Stimulated activated effector memory CD8-positive, alpha-beta T cell treated with anti-CD3 and anti-CD28 coated beads, Interleukin-12 subunit alpha, Interleukin-12 subunit beta, amount 100 ng/mL, for 72 hours (primary cell): ENCODE measurements around the gene MRPS27.

ENCODE experiments used
- ATAC-seq: fragments of 150-1000 bp; cut with Tn5 transposase; 2 replicates; pipeline ENCODE4 v1.10.0; 2021
- DNase-seq, 2 donors: peaks; one replicate each; pipeline ENCODE4 v3.0.0; 2021 to 2022; ENCODE audit warnings: low spot score in 2 of 2
- H3K27ac Mint-ChIP-seq: one replicate; pipeline ENCODE4 v1.8.0; 2022; ENCODE audit warnings: mild to moderate bottlenecking, mixed read lengths
- H3K36me3 Mint-ChIP-seq: one replicate; pipeline ENCODE4 v1.8.0; 2022; ENCODE audit warnings: mild to moderate bottlenecking, mixed read lengths
- H3K4me1 Mint-ChIP-seq: one replicate; pipeline ENCODE4 v1.8.0; 2022; ENCODE audit warnings: mixed read lengths
- H3K4me3 Mint-ChIP-seq: one replicate; pipeline ENCODE4 v1.8.0; 2022; ENCODE audit warnings: mild to moderate bottlenecking, mixed read lengths
- H3K9me3 Mint-ChIP-seq: one replicate; pipeline ENCODE4 v1.8.0; 2022; ENCODE audit warnings: mixed read lengths

MRPS27 gene

GRCh38 chr5:72267685-72268084 lies 52.4 kb downstream of the MRPS27 start:
- no peak overlapping the region for H3K27ac Mint-ChIP-seq
- DNase-seq (no peak), ATAC-seq (no peak)
- H3K4me1 Mint-ChIP-seq: peaks cover 5% of the 10 kb centered on the region
- H3K36me3 Mint-ChIP-seq: peaks cover 27% of the 10 kb centered on the region
- no peaks in the 10 kb centered on the region for H3K9me3 Mint-ChIP-seq
- H3K4me3 Mint-ChIP-seq: no peak overlapping the region

DNA sequence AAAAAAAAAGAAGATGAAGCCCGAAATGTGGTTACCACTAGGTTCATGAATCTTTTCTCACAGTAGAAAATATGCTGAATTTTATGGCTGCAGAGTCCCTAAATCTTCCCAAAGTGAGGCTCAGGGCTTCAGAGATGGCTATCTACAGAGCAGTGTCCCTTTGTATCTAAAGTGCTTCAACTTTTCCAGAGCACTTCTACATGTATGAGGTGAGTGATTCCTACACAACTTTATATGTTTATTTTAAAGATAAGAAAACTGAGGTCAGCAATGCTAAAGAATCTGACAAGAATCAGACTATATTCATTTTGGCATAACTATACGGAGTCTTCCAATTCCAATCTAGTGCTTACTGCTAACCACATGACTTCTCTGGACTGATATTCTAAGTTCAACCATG lies 53.2 kb downstream of the MRPS27 start:
- Mint-ChIP-seq H3K4me3 (no peak overlapping the region), H3K36me3 (peaks cover 22% of the 10 kb centered on the region), H3K27ac (no peak overlapping the region), H3K4me1 (peaks cover 5% of the 10 kb centered on the region), H3K9me3 (no peaks in the 10 kb centered on the region)
- DNase-seq (no peak), ATAC-seq (no peak)

GRCh38 chr5:72265032-72265877 lies 54.8 kb downstream of the MRPS27 start:
- Mint-ChIP-seq H3K4me1 (peaks cover 5% of the 10 kb centered on the region), H3K27ac (no peak overlapping the region), H3K9me3 (no peaks in the 10 kb centered on the region), H3K4me3 (no peak overlapping the region), H3K36me3 (peaks cover 22% of the 10 kb centered on the region)
- no peak for ATAC-seq
- DNase-seq: no peak

GRCh38 chr5:72256536-72256935 lies 63.5 kb downstream of the MRPS27 start:
- no peak for DNase-seq
- no peaks in the 10 kb centered on the region for H3K9me3 Mint-ChIP-seq
- no peak for ATAC-seq
- H3K27ac Mint-ChIP-seq: no peak overlapping the region
- H3K36me3 Mint-ChIP-seq: peaks cover 15% of the 10 kb centered on the region
- no peaks in the 10 kb centered on the region for H3K4me1 Mint-ChIP-seq
- no peak overlapping the region for H3K4me3 Mint-ChIP-seq

DNA sequence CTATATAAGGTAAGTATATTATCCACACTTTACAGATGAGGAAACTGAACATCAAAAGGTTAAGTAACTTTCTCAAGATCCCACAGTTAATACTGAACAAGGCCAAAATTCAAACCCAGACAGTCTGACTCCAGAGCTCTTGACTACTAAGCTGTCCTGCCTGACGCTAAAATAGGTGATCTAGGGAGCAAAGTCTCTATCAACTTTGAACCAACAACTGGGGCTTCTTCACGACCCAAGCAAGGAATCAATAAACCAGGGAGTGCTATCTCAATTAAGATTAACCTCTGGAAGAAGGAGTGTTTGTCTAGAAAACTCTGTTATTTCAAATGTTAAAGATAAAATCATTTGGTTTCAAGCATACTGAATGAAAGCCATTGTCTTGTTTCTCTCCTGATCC lies 64.4 kb downstream of the MRPS27 start:
- Mint-ChIP-seq H3K27ac (no peak overlapping the region), H3K36me3 (peaks cover 15% of the 10 kb centered on the region), H3K9me3 (no peaks in the 10 kb centered on the region), H3K4me1 (no peaks in the 10 kb centered on the region), H3K4me3 (no peak overlapping the region)
- DNase-seq (no peak), ATAC-seq (no peak)

- no peak for DNase-seq
- H3K4me1 Mint-ChIP-seq: no peaks in the 10 kb centered on the region
These were observed 64.8 kb downstream of the MRPS27 start for GRCh38 chr5:72255237-72255636.

GRCh38 chr5:72252574-72253155 lies 67.4 kb downstream of the MRPS27 start:
- H3K27ac Mint-ChIP-seq: no peak overlapping the region
- H3K9me3 Mint-ChIP-seq: no peaks in the 10 kb centered on the region
- ATAC-seq (no peak), DNase-seq (no peak)
- H3K4me1 Mint-ChIP-seq: no peaks in the 10 kb centered on the region
- no peak overlapping the region for H3K4me3 Mint-ChIP-seq
- peaks cover 13% of the 10 kb centered on the region for H3K36me3 Mint-ChIP-seq

More at GRCh38 chr5:72255237-72255636, 64.8 kb downstream of the MRPS27 start:
- Mint-ChIP-seq H3K9me3 (no peaks in the 10 kb centered on the region), H3K27ac (no peak overlapping the region), H3K36me3 (peaks cover 15% of the 10 kb centered on the region), H3K4me3 (no peak overlapping the region)
- no peak for ATAC-seq

GRCh38 chr5:72252008-72252407 lies 68.0 kb downstream of the MRPS27 start:
- H3K4me3 Mint-ChIP-seq: no peak overlapping the region
- no peak overlapping the region for H3K27ac Mint-ChIP-seq
- H3K36me3 Mint-ChIP-seq: peaks cover 8% of the 10 kb centered on the region
- no peaks in the 10 kb centered on the region for H3K9me3 Mint-ChIP-seq
- DNase-seq (no peak), ATAC-seq (no peak)
- H3K4me1 Mint-ChIP-seq: no peaks in the 10 kb centered on the region

- Mint-ChIP-seq H3K4me1 (no peaks in the 10 kb centered on the region), H3K27ac (no peak overlapping the region), H3K36me3 (peaks cover 8% of the 10 kb centered on the region), H3K4me3 (no peak overlapping the region), H3K9me3 (no peaks in the 10 kb centered on the region)
- ATAC-seq: no peak
- no peak for DNase-seq
These were observed 68.7 kb downstream of the MRPS27 start for GRCh38 chr5:72251386-72251785.

GRCh38 chr5:72248410-72248981 lies 71.5 kb downstream of the MRPS27 start:
- H3K4me1 Mint-ChIP-seq: peaks cover 13% of the 10 kb centered on the region
- H3K4me3 Mint-ChIP-seq: no peak overlapping the region
- H3K9me3 Mint-ChIP-seq: no peaks in the 10 kb centered on the region
- peaks cover 8% of the 10 kb centered on the region for H3K36me3 Mint-ChIP-seq
- DNase-seq (no peak), ATAC-seq (no peak)
- no peak overlapping the region for H3K27ac Mint-ChIP-seq

DNA sequence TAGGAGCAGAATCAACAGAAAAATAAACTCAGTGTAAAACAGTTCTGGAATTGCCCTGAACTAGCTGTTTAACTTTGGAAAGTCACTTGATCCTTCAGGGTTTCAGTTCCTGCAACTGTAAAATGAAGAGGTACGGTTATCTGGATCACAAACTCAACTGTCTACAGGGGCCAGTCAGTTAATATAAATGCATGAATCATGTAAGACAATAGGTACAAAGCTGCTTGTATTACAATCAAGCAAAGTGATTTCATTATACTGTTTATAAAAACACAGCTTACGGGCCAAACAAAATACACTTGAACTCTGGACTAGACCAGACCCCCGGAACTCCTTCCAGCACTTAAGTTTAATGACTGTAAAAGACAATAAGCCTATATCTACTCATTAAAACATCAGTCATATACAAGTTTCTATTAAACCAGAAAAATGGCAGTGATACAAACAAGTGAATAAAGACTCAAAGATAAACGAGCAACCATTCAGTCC lies 73.0 kb downstream of the MRPS27 start:
- Mint-ChIP-seq H3K36me3 (no peaks in the 10 kb centered on the region), H3K4me3 (no peak overlapping the region), H3K27ac (no peak overlapping the region), H3K4me1 (peaks cover 13% of the 10 kb centered on the region), H3K9me3 (no peaks in the 10 kb centered on the region)
- ATAC-seq: no peak
- DNase-seq: no peak

- Mint-ChIP-seq H3K4me1 (peaks cover 13% of the 10 kb centered on the region), H3K27ac (no peak overlapping the region), H3K36me3 (peaks cover 5% of the 10 kb centered on the region), H3K9me3 (no peaks in the 10 kb centered on the region), H3K4me3 (no peak overlapping the region)
- ATAC-seq: no peak
- DNase-seq: no peak
These were observed 74.0 kb downstream of the MRPS27 start for GRCh38 chr5:72245951-72246532.

GRCh38 chr5:72245546-72245945 lies 74.5 kb downstream of the MRPS27 start:
- DNase-seq (no peak), ATAC-seq (no peak)
- H3K9me3 Mint-ChIP-seq: no peaks in the 10 kb centered on the region
- H3K4me1 Mint-ChIP-seq: peaks cover 13% of the 10 kb centered on the region
- H3K36me3 Mint-ChIP-seq: peaks cover 5% of the 10 kb centered on the region
- no peak overlapping the region for H3K4me3 Mint-ChIP-seq
- H3K27ac Mint-ChIP-seq: no peak overlapping the region

GRCh38 chr5:72244862-72245371 lies 75.1 kb downstream of the MRPS27 start:
- no peak overlapping the region for H3K27ac Mint-ChIP-seq
- DNase-seq (no peak), ATAC-seq (no peak)
- H3K4me3 Mint-ChIP-seq: no peak overlapping the region
- H3K4me1 Mint-ChIP-seq: peaks cover 13% of the 10 kb centered on the region
- H3K36me3 Mint-ChIP-seq: peaks cover 5% of the 10 kb centered on the region
- H3K9me3 Mint-ChIP-seq: no peaks in the 10 kb centered on the region

DNA sequence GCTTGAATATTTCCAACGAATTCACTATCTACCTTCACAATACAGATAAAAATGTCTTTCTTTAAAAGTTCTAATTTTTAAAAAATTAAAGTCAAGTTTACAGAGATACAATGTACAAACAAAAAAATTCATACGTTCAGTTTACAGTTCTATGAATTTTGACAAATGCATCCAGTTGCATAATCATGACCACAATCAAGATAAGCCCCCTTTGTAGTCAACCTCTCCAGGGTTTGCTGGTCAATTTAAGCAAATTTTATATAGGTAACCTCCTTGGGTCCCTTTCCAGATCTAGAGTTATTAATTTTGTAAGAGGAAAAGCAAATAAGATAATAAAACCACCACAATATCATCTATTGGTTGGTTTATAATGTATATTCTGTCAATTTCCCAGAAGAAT lies 76.3 kb downstream of the MRPS27 start:
- Mint-ChIP-seq H3K4me1 (peaks cover 13% of the 10 kb centered on the region), H3K36me3 (peaks cover 5% of the 10 kb centered on the region), H3K27ac (no peak overlapping the region)

More for the DNA sequence above, 76.3 kb downstream of the MRPS27 start:
- DNase-seq: no peak
- no peak for ATAC-seq
- H3K4me3 Mint-ChIP-seq: no peak overlapping the region
- no peaks in the 10 kb centered on the region for H3K9me3 Mint-ChIP-seq
